ENCODE data around the gene PRR5L.
"Not testable (repeated sequence)": the region's sequence is repeated elsewhere in the genome, so short reads cannot be mapped to it uniquely, and the experiment has no call there.

Gene PRR5L

DNA sequence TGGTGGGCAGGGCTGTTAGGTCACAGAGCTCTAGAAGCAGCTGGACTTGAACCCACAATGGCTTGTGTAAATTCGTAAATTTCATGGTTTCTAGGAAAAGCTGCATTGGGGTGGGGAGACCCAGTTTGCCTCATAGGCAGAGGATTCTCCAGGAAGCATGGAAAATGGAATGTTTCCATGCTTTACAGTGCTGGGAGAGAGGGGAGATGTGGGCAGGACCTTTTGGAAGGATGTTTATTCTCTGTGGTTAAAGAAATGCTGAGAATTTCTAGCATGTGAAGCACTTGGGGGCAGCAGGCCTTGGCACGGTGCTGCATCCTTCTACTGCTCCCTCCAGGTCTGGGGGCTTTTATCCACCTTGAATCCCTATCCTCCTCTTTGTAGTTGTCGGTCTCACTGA is 167.7 kb downstream of the PRR5L start:
- no peak for DNase-seq (ENCODE audit: low read depth)

DNA sequence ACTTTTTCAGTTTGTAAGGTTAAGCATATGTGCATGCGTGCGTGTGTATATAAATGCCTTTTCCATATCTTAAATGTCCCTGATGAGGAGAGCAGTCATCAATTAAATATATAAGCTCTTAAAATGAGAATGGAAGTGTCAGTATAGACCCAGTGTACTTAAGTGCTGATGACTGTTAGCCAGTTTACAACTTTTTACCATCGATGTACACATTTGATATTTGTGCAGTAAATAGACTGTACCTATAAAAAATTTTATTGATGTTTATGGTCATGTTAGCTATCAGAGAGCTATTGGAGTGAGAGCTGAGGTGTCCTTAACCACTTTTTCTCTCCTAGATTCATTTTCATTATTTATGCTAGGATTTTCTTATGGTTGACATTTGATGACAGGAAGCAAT is 168.6 kb downstream of the PRR5L start:
- no peak for DNase-seq (ENCODE audit: low read depth)

DNA sequence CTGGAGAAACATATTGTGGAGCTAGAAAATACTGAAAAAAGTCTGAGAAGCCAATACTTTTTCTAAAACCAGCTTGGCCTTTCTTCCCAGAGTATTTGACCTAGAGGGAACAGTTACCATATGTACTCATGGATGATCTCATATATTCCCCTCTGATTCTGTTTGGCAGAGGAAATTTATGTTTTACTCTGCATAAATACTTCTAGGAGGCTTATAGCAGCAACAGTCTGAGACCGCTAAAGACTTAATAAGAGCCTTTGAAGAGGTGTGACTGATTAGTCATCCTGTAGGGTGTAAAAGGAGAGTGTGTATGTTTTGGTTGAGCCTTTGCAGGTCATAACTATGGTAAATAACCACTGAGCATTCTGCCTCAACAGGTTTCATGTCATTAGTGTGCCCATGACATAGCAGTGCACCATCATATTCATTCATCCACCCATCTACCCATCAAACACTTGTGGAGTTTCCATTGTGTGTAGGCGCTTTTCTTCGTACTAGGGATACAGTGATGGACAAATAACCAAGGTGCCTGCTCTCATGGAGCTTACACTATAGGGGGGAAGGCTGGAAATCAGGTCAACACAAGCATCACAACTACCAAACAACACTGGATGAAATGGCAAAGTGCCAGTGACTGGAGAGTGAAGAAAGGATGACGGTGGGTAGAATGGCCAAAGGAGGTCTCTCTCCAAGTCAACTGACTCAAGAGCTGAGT is 169.5 kb downstream of the PRR5L start:
- DNase-seq (ENCODE audit: low read depth), result no peak

DNA sequence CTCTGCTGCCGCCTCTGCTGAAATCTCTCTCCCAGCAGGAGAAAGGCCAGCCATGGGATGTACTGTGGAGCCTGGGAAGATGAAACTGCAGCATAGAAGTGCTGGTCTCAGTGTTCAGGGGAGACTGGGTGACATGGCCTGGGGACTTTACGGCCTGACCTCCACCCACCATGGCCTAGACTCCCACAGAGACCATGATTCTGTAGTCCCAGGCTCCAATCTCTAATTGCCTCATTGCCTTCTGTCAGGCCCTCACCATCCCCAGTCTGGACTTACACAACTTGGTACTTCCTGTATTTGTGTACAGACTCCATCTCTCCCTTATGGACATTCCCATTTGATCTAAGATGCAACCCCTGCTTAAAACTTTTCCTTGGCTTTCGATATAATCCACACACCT is 170.9 kb downstream of the PRR5L start:
- no peak for DNase-seq (ENCODE audit: low read depth)

DNA sequence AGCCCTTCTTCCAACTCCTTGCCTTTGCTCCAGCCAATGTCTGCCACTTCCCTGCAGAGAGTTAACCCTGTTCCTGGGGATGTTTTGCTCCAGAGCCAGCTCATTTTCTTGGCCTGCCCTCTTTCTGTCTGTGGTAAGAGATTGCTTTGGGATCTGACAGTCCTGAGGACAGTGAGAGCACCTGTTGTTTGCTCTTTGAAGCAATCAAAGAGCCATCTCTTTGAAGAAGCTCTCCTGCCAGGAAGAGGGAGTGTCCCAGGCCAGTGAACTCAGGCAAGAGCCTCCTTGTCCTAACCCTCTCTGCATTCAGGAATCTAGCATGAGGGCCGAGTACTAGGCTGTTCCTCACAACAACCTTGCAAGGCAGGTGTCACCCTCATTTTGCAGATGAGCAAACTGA is 171.8 kb downstream of the PRR5L start:
- DNase-seq (ENCODE audit: low read depth), result no peak

DNA sequence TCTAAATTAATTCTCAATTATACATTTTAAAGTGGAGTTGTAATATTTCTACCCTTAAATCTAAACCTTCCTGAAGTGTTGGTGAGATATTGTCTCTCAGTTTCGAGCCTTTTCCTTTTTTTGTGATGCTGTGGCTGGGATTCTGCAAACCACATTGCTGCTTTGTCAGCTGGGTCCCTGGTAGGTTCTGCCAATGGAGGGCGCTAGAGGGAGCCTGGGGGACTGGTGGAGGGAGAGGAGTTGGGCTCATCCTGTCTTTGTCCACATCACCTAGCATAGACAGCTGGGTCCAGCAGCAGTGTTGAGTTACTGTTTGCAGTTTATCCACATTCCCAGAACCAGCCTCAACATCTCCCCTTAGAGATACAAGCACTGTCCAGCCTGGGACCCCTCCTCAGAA is 173.0 kb downstream of the PRR5L start:
- no peak for DNase-seq (ENCODE audit: low read depth)

DNA sequence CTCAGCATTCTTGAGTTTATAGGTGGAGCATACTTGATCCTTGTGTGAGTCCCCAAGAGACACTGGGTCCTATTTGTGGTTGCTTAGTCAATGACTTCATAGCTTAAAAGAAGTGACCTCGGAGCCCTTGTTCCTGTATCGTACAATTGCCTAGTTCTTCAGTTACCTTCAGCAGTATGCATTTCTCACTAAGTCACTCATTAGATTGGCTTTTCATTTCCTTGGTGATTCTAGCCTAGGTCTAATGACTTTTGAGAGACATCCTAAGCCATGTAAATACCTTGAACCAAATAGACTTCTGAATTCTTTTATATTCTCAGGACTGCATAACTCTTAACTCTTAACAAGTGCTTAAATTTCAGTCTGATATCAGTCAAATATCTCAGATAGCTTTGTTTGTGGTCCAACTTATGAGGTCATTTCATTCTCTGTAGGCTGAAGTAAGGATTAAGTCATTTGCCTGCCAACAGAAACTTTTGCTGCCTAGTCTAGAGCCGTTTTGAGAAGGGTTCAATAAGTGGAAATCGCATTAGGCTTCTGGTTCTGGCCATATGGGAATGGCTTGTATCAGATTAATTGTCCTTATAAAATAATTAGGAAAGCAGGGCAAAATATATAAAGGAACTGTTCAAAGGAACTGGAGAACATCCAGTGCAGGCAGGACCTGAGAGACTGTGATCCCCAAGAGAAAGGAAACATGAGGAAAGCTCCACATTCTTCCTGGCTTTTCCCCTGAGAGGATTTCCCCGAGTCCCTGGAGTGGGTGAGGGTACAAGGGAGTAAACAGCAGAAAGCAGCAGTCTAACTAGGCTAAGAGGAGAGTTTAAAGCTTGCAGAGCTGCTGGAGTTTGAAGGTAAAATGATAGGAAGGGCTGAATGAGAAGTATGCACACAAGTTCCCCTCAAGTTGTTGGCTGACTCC is 174.1 kb downstream of the PRR5L start:
- DNase-seq (ENCODE audit: low read depth), result no peak

DNA sequence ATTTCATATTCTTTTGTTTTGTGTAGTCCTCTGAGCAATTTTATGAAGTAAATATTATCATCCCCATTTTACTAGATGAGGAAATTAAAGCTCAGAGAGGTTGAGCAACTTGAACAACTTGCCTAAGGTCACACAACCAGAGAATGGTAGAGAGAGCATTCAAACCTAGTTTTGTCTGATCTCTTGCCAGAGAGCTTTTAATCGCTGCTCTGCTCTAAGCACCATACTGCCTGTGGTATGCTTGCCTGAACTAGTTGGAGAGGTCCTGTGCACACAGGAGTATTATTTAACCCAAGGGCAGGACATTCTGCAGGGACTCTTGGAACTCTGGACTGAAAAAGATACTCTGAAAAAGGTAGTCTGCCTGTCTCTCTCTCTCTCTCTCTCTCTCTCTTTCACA is 175.5 kb downstream of the PRR5L start:
- DNase-seq (ENCODE audit: low read depth), result no peak

DNA sequence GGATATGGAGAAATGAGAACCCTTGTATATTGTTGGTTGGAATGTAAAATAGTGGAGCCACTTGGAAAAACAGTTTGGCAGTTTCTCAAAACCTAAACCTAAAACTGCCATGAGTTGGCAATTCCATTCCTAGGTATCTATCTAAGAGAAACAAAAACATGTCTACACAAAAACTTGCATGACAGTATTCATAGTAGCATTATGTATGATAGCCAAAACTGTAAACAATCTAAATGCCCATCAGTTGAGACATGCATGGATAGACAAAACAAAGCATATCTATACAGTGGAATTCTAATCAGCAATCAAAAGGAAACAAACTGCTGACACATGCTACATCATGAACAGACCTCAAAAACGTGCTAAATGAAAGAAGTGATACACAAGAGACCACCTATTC is 179.1 kb downstream of the PRR5L start:
- DNase-seq (ENCODE audit: low read depth), result no peak

DNA sequence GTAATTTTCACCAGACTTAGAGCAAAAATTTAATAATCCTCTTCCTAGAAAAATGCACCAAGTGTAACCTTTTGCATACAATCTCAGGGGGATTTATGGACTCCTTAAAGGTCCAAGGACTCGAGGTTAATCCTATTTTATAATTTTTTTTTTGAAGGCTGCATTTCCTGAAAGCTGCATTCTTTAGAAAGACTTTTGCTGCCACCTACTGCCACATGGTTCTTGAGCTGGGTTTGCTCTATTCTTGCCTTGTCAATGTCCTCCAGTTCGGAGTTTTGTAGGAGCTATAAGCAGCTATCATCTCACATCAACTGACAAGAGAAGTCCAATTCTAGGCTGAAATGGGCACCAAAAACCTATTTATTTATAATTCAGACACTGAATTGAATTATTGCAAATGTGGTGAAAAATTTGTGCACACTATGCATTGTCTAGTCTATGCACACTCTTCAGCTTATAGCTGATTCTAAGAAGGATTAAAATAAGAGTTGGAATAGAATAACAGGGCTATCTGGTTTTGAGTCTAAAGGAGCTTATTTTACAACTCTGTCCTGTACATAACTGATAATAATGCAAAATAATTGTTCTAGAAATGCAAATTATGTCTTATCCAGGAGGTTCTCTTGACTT is 182.7 kb downstream of the PRR5L start:
- DNase-seq (ENCODE audit: low read depth), result no peak

DNA sequence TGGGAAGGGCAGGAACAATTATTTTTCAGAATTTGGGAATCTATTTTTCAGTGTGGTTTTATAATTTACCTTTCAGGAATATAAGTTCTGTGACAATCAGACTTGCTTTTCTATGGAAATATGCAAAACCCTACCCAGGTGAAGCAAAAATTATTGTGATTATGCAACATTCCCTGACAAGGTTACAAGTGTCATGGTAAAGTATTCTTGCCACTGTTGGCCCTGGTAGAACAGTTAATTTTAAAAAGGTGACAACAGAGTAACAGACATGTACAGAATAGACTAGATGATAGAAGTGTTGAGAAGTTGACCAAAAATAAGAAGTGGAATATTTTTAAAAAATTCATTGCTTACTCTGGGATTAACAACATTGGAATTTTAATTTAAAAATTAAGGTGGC is 184.7 kb downstream of the PRR5L start:
- no peak for DNase-seq (ENCODE audit: low read depth)

DNA sequence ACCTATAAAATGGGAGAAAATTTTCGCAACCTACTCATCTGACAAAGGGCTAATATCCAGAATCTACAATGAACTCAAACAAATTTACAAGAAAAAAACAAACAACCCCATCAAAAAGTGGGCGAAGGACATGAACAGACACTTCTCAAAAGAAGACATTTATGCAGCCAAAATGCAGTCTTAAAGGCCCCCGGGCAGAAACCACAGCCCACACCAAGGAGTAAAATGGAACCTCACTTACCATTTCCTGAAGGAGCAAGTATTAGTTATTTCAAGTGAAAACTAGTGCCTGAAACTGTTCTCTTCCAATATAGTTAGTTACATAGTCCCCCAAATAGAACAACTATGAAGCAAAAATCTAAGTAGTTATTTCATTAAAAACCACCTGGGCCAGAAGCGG is 187.0 kb downstream of the PRR5L start:
- not testable (repeated sequence) for DNase-seq (ENCODE audit: low read depth)

DNA sequence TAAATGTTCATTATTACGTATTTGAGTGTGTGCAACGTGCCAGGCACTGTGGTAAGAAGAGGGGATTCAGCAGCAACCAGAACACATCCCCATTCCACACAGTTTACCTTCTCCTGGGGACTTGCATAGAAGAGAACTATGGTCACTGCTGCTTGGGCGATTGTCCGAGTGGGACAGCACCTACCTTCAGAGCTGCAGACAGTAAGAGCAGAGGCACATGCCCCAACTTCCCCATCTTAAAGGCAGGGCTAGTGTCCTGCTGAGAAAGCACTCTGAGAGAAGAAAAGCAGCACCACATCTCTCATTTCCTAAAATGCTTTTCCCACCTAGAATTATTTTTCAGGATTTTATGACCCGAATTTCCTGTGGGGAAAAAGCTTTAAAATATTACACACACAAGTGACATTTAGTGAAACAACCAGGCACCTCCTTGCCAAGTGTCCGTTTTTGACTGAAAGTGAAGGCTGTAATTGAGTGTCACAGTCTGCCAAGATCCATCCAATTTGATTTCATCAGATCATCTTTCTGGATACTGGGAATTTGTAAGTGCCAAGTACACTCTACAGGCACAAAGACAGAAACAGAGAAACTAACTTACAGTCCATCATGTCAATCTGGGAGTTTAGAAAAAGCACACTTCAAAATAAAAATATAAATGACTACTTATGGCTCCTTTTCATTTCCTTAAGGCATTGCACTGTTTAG is 189.4 kb downstream of the PRR5L start:
- no peak for DNase-seq (ENCODE audit: low read depth)

DNA sequence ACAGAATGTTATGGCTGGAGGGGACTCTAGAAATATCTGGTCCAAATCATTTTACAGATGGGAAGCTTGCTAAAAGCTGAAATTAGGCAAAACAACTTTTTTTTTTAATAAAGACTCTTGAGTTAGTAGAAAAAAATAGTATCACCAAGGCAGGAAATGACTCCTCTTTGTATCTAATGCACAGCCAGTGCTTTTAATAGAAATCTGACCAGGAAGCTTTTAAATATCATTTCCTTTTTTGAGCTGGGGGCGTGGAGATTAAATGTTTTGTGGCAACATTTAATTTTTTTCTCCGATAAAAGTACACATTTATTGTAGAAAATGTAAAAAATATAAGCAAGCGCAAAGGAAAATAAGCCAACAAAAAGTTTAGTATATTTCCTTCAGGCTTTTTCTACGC is 191.5 kb downstream of the PRR5L start:
- DNase-seq (ENCODE audit: low read depth), result no peak

DNA sequence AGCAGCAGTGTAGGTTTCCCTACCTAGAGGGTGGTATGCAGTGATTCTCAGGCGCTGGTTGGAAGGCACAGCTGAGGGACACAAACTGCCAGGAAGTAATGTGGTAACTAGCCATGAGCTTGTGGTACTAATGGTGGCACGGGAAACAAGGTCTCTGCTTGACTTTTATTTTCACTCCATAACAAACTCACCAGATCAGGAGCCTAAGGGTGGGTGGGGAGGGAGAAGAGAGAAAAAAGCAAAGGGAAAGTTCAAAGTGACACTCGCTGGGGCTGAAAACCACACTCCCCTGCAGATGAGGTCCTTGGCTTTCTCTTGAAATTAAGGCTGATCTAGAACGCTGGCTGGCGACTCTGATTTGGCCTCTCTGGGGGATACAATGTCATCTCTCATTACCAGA is 192.0 kb downstream of the PRR5L start:
- no peak for DNase-seq (ENCODE audit: low read depth)

DNA sequence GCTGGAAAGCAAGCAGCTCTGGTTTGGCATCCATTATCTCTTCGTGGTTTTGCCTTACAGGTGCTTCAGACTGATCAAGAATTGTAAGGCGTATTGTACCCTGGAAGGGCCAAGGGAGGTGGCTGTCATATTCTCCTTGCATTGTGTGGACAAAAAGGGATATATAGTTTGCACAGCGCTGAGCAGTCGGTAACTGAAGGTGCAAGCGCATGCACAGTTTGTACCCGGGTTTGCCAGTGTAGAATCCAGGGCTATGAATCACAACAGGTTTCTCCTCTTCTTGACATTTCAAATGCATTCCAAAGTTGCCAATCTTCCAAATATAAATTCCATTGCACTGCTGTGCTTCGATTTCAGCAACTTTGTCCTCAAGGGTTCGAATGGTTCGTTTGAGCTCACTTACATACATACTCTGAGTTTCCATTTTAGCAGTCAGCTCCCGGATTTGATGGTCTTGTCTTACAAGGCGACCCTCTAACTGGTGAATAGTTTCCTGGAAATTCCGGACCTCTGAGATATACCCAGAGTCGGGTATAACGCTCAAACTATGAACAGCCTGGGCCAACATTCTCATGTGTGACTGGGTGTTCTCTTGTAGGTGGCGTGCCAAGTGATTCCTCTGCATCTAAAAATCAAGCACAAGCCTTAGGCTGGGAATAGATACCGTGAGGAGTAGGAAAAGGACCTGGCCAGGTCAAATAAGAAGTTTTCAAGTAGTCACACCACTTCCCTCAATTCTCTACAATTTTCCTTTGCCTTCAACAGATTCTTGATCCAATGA is 194.1 kb downstream of the PRR5L start:
- no peak for DNase-seq (ENCODE audit: low read depth)

DNA sequence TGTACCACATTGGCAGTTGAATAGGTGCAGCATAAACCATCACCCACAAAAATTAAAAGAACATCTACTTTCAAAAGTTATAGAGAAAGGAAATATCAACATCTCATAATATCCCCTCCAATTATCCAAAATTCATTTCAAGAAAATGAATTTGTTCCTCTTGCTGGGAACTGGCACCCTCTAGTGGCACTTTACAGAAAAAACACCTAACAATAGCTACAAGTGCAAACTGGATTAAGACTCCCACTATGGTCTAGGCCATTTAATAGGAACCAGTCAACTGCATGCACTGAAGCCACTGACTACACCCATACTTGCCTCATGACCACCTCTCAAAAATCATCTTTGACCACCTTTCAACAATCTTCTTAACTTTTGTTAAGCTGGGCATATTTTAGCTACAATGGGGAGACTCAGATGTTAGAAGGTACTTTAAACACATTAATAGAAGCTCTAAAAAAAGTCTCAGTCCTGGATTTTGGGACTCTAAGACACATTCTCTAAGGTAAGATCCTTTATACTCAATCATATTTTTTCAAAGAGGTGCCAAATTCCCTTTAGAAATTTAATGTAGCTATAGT is 196.7 kb downstream of the PRR5L start:
- DNase-seq (ENCODE audit: low read depth), result no peak

DNA sequence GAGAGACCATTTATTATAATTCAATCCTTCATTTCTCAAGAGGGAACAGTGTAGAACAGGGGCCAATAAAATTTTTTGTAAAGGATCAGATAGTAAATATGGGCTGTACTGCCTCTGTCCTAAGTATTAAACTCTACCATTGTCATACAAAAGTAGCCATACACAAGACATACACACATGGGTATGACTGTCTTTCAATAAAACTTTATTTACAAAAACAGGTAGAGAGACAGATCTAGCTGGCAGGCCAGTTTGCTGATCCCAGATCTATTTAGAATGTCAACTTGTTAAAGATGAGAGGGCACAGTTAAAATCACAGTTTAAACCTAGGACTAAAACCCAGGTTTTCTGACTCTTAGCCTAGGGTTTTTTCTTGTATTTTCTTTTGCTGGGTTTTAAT is 197.2 kb downstream of the PRR5L start:
- no peak for DNase-seq (ENCODE audit: low read depth)

DNA sequence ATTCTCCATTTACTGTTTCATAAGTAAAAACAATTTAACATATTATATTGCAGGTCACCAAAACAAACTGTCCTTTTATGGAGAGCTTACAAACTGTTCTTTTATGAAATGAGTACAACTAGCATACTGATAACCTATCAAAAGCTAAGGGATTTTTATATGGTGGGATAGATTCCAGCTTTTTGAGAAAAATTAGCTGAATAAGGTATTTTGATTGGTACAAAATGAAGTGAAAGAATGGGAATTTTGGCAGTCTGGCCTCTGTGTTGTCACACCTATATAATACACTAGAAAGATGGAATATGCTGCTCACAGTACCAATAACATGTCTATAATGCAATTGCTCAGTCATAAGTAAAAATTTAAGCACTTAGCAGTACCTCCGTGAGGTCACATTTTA is 202.6 kb downstream of the PRR5L start:
- no peak for DNase-seq (ENCODE audit: low read depth)

DNA sequence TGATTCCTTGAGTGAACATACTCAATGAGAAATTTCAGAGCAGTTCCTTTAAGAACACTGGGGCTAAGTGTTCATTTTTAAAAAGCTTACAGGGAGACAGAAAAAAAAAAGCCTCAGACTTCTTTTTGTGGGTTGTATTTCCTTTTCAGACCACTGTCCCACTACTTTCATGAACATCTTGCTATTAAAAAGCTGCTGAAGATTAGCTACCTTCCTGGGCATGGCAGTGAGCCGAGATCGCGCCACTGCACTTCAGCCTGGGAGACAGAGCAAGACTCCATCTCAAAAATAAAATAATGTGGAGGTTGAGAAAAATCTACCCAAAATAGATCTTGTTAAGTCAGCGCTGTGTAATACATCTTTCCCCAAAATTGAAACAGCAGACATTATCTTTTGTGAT is 203.2 kb downstream of the PRR5L start:
- no peak for DNase-seq (ENCODE audit: low read depth)

DNA sequence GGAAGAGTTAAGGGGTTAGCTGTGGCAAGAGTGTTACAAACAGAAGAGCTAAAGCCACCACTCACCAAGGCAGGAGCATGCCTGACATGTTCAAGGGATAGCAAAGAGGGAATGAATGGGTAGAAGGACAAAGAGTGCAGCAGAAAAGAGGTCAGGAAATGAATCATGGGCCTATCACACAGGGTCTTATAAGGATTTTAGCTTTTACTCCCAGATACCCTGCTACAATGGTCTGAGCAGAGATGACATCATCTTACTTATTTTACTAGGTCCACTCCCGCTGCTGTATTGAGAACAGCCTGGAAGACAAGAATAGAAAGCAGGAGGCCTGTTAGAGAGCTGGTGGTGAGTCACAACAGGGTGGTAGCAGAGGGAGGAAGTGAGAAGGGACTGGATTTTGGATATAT is 204.2 kb downstream of the PRR5L start:
- DNase-seq (ENCODE audit: low read depth), result no peak
